ENCODE measurements around the gene CCDC170.
A peak's percentile ranks its signal among the peaks of the same experiment; 100 is the strongest.

CCDC170 gene

GRCh38 chr6:151624900-151625536 lies 131.2 kb downstream of the CCDC170 start:
- CTCF ChIA-PET = interaction anchor here (1.0 kb wide), 2 partner anchors 9 to 1045 kb away, joined by 3 read pairs; no protein-coding TSS in a partner anchor
- POLR2A ChIA-PET = no interaction called here
- no peak for DNase-seq (ENCODE audit: extremely low spot score)
- TF ChIP-seq CTCF (IDR thresholded peaks at IDR 0.05; ENCODE audit: control extremely low read depth, extremely low read depth, low read depth, missing control alignments) = no peak

GRCh38 chr6:151627689-151628444 lies 134.1 kb downstream of the CCDC170 start:
- peak; percentile 15 for DNase-seq (ENCODE audit: extremely low spot score)
- ChIA-PET CTCF (interaction anchor here (1.1 kb wide), 1 partner anchor 9 kb away, joined by 3 read pairs; no protein-coding TSS in a partner anchor), POLR2A (no interaction called here)
- TF ChIP-seq CTCF (IDR thresholded peaks at IDR 0.05; ENCODE audit: control extremely low read depth, extremely low read depth, low read depth, missing control alignments) = no peak

- CTCF ChIA-PET = no interaction called here
- TF ChIP-seq CTCF (IDR thresholded peaks at IDR 0.05; ENCODE audit: control extremely low read depth, extremely low read depth, low read depth, missing control alignments) = no peak
- DNase-seq (ENCODE audit: extremely low spot score) = no peak
- POLR2A ChIA-PET = no interaction called here
Measured at GRCh38 chr6:151629791-151630190, 136.0 kb downstream of the CCDC170 start.

GRCh38 chr6:151630387-151630786 lies 136.6 kb downstream of the CCDC170 start:
- POLR2A ChIA-PET = no interaction called here

GRCh38 chr6:151630991-151631655 lies 137.3 kb downstream of the CCDC170 start:
- no peak for TF ChIP-seq CTCF (IDR thresholded peaks at IDR 0.05; ENCODE audit: control extremely low read depth, extremely low read depth, low read depth, missing control alignments)
- no peak for DNase-seq (ENCODE audit: extremely low spot score)
- CTCF ChIA-PET = no interaction called here
- POLR2A ChIA-PET = no interaction called here

More at GRCh38 chr6:151630387-151630786, 136.6 kb downstream of the CCDC170 start:
- no peak for TF ChIP-seq CTCF (IDR thresholded peaks at IDR 0.05; ENCODE audit: control extremely low read depth, extremely low read depth, low read depth, missing control alignments)
- no peak for DNase-seq (ENCODE audit: extremely low spot score)
- CTCF ChIA-PET = no interaction called here

GRCh38 chr6:151632415-151632987 lies 138.7 kb downstream of the CCDC170 start:
- TF ChIP-seq CTCF (IDR thresholded peaks at IDR 0.05; ENCODE audit: control extremely low read depth, extremely low read depth, low read depth, missing control alignments) = no peak
- ChIA-PET POLR2A (no interaction called here), CTCF (no interaction called here)
- no peak for DNase-seq (ENCODE audit: extremely low spot score)

Measured in GM10248 (cell line).